HepG2 (cell line): ENCODE results near the gene SH2D6. TPM values are rescaled to one million over a fixed set of nuclear protein-coding genes. Genes with fewer than 3 reads are reported as not detected.
A peak's percentile ranks its signal among the peaks of the same experiment; 100 is the strongest.

Source experiments
- CHD4 ChIP-seq: fragments of 200-600 bp; sonication (generic); IDR thresholded peaks from 2 replicates; pipeline ENCODE4 v1.7.0; 2017; ENCODE audit warnings: mild to moderate bottlenecking, low read length, borderline replicate concordance
- SMARCC2 ChIP-seq: fragments of 450-650 bp; IDR thresholded peaks from 2 replicates; pipeline ENCODE4 v1.6.1; 2017; ENCODE audit warnings: antibody characterized with exemption, mild to moderate bottlenecking
- TCF7L2 ChIP-seq: IDR thresholded peaks from 2 replicates; pipeline ENCODE4 v1.6.1; 2011; ENCODE audit warnings: mild to moderate bottlenecking, low read depth, low read length, moderate library complexity
- TRIM24 ChIP-seq: sonication (generic); formaldehyde crosslinking; IDR thresholded peaks from 2 replicates; pipeline ENCODE4 v1.8.0; 2022; ENCODE audit warnings: mild to moderate bottlenecking, missing genetic modification reagents
- ZIK1 ChIP-seq: sonication (generic); formaldehyde crosslinking; IDR thresholded peaks from 2 replicates; pipeline ENCODE4 v1.5.0; 2020; ENCODE audit warnings: mild to moderate bottlenecking, low read depth, missing genetic modification reagents, borderline replicate concordance
- ZNF10 ChIP-seq: sonication (generic); formaldehyde crosslinking; IDR thresholded peaks from 2 replicates; pipeline ENCODE4 v1.4.0; 2020; ENCODE audit warnings: mild to moderate bottlenecking, low read depth, missing genetic modification reagents, borderline replicate concordance
- ZNF501 ChIP-seq: sonication (generic); formaldehyde crosslinking; IDR thresholded peaks from 2 replicates; pipeline ENCODE4 v1.5.1; 2020; ENCODE audit warnings: mild to moderate bottlenecking, moderate library complexity, missing genetic modification reagents
- ZNF510 ChIP-seq: sonication (generic); formaldehyde crosslinking; IDR thresholded peaks from 2 replicates; pipeline ENCODE4 v1.4.0; 2020; ENCODE audit warnings: low read depth, mild to moderate bottlenecking, missing genetic modification reagents
- polyA plus RNA-seq, 8 experiments: library from polyadenylated mRNA; depleted of rRNA in 3 of 8; stranded (reverse) in 7 of 8; unstranded in 1 of 8; fragments of >200 nt; fragmentation: Illumina TruSeq in 4 of 8; extraction: Trizol in 4 of 8; gene quantifications; 2 replicates each; pipeline versions ENCODE4 v1.2.1 to v1.2.3, GENCODE V29; 2011 to 2016; ENCODE audit warnings: low read depth in 4 of 8, missing spikeins in 1 of 8, mixed read lengths in 1 of 8; ENCODE audit not compliant: insufficient read depth in 1 of 8
- total RNA-seq, 5 experiments: library from RNA; depleted of rRNA; stranded (reverse); fragments of >200 nt; fragmentation: Illumina TruSeq; extraction: Trizol; gene quantifications; 2 replicates each; pipeline ENCODE4 v1.2.3, GENCODE V29; 2016; ENCODE audit warnings: low read depth in 1 of 5
- TF ChIP-seq, protein P1 (sequence below): sonication (generic); formaldehyde crosslinking; IDR thresholded peaks from 2 replicates; pipeline ENCODE4 v1.8.1; 2022; ENCODE audit warnings: low read depth, mild to moderate bottlenecking, missing genetic modification reagents
- TF ChIP-seq, protein P2 (sequence below): sonication (generic); formaldehyde crosslinking; IDR thresholded peaks from 2 replicates; pipeline ENCODE4 v1.8.0; 2022; ENCODE audit warnings: mild to moderate bottlenecking, missing genetic modification reagents, borderline replicate concordance
- TF ChIP-seq, protein P3 (sequence below): sonication (generic); formaldehyde crosslinking; conservative IDR thresholded peaks from 2 replicates; pipeline ENCODE4 v1.4.0; 2020; ENCODE audit warnings: missing genetic modification reagents

The SH2D6 gene
- total and polyA plus RNA-seq, 2 of the 13 experiments (the other 11 are each of a cell fraction or from before 2014, with no cell fraction given), result 0.11 to 0.26 TPM

DNA sequence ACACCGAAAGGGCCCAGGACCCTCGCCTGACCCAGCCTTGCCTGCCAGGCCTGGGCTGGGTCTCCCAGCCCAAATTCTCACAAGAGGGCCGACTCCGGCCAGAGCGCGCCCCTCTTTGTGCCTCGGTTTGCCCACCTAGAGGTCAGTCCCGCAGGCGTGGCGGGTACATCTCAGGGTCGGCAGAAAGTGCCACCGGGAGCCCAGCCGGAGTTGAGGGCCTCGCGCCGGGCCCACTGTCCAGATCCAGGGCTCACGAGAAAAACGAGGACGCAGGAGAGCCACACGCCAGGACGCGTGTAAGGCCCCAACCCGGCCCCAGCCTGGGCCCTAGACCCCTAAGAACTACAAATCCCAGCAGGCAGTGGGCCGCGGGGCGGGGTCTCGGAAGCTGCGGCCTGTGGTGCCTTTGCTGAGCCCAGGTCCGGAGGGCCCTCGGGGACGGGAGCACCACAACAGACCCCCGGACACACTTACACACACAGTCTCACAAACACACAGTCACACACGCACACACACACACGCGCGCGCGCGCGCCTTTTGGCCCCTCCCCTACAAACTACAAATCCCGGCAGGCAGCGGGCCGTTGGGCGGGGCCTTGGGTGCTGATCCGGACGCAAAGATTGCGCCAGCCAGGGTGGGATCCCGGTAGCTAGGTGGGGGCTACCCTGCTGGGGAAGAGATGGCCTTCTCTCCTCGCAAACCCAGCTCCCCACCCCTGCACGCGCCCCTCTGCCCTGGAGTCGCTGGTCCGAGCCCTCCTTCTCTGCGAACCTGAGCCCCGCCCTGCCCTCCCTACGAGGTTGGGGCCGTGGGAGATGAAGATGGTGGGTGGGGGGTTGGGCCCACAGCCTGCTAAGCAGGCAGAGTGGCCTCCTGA lies at the start of gene SH2D6 (continued):
- TF ChIP-seq, protein P1, sequence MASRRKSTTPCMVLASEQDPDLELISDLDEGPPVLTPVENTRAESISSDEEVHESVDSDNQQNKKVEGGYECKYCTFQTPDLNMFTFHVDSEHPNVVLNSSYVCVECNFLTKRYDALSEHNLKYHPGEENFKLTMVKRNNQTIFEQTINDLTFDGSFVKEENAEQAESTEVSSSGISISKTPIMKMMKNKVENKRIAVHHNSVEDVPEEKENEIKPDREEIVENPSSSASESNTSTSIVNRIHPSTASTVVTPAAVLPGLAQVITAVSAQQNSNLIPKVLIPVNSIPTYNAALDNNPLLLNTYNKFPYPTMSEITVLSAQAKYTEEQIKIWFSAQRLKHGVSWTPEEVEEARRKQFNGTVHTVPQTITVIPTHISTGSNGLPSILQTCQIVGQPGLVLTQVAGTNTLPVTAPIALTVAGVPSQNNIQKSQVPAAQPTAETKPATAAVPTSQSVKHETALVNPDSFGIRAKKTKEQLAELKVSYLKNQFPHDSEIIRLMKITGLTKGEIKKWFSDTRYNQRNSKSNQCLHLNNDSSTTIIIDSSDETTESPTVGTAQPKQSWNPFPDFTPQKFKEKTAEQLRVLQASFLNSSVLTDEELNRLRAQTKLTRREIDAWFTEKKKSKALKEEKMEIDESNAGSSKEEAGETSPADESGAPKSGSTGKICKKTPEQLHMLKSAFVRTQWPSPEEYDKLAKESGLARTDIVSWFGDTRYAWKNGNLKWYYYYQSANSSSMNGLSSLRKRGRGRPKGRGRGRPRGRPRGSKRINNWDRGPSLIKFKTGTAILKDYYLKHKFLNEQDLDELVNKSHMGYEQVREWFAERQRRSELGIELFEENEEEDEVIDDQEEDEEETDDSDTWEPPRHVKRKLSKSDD (CRISPR knock-in tag), result 0 out of 2 replicates have a peak, but pooled peaks have one; percentile 51
- TF ChIP-seq ZNF10 (CRISPR knock-in tag) (no peak; the same call in 1 of the 2 replicates), ZIK1 (CRISPR knock-in tag) (peak; percentile 30; the same call in 1 of the 2 replicates), ZNF510 (CRISPR knock-in tag) (peak; percentile 72; the same call in 1 of the 2 replicates), SMARCC2 (no peak), CHD4 (no peak), TRIM24 (0 out of 2 replicates have a peak, but pooled peaks have one; percentile 42), TCF7L2 (no peak), ZNF501 (CRISPR knock-in tag) (peak; percentile 97; the same call in 1 of the 2 replicates)
- TF ChIP-seq, protein P2, sequence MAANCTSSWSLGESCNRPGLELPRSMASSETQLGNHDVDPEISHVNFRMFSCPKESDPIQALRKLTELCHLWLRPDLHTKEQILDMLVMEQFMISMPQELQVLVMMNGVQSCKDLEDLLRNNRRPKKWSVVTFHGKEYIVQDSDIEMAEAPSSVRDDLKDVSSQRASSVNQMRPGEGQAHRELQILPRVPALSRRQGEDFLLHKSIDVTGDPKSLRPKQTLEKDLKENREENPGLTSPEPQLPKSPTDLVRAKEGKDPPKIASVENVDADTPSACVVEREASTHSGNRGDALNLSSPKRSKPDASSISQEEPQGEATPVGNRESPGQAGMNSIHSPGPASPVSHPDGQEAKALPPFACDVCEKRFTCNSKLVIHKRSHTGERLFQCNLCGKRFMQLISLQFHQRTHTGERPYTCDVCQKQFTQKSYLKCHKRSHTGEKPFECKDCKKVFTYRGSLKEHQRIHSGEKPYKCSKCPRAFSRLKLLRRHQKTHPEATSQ (CRISPR knock-in tag), result peak; percentile 82; the same call in 1 of the 2 replicates
- TF ChIP-seq, protein P3, sequence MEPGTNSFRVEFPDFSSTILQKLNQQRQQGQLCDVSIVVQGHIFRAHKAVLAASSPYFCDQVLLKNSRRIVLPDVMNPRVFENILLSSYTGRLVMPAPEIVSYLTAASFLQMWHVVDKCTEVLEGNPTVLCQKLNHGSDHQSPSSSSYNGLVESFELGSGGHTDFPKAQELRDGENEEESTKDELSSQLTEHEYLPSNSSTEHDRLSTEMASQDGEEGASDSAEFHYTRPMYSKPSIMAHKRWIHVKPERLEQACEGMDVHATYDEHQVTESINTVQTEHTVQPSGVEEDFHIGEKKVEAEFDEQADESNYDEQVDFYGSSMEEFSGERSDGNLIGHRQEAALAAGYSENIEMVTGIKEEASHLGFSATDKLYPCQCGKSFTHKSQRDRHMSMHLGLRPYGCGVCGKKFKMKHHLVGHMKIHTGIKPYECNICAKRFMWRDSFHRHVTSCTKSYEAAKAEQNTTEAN (CRISPR knock-in tag), result peak; percentile 99
